Activated T-cell treated with anti-CD3 and anti-CD28 coated beads, Interleukin-2, amount 50 U/mL, for 4 hours (primary cell): ENCODE results near the gene SVIL. TPM values are rescaled to one million over a fixed set of nuclear protein-coding genes. Genes with fewer than 3 reads are reported as not detected.
"Not testable (repeated sequence)": the region's sequence is repeated elsewhere in the genome, so short reads cannot be mapped to it uniquely, and the experiment has no call there.

Experiments
- ATAC-seq, 2 donors: fragments of 200-7000 bp; cut with Tn5 transposase; one replicate each; pipeline ENCODE4 v1.10.0; 2021
- DNase-seq: peaks from one replicate; pipeline ENCODE4 v3.0.0-alpha.2; 2020
- H3K27me3 Mint-ChIP-seq: one replicate; pipeline ENCODE4 v1.8.0; 2021; ENCODE audit warnings: low read depth, mixed read lengths
- H3K36me3 Mint-ChIP-seq: one replicate; pipeline ENCODE4 v1.8.0; 2022; ENCODE audit warnings: mixed read lengths; ENCODE audit not compliant: insufficient read depth
- H3K4me1 Mint-ChIP-seq: one replicate; pipeline ENCODE4 v1.8.0; 2021; ENCODE audit warnings: low read depth, mixed read lengths
- H3K4me3 Mint-ChIP-seq: one replicate; pipeline ENCODE4 v1.8.0; 2021; ENCODE audit warnings: mild to moderate bottlenecking, moderate library complexity, mixed read lengths
- H3K9me3 Mint-ChIP-seq: one replicate; pipeline ENCODE4 v1.8.0; 2021; ENCODE audit warnings: mixed read lengths
- total RNA-seq, 3 donors: library from RNA; stranded (reverse); gene quantifications; one replicate each; pipeline ENCODE4 v1.2.1, GENCODE V29; 2021

The SVIL gene
- total RNA-seq, 3 donors from 2014 or later, result 6.4 to 11.1 (median 9.5) TPM

DNA sequence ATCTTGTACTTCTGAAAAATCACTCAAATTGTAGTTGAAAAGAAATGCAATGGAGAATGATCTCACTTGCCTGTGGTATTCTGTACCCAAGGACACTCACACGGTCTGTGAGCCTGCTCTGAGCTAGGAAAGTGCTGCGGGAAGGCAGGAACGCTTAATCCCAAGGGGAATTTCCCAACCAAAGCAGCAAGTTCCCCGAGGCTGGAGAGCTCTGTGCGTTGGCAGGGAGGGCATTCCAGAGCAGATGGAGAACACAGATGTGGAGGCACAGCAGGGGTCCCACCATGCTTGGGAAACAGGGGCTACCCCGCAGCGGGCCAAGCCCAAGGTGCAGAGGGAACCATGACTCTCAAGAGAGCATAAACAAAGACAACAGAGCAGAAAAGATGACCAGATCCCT is 13.6 kb downstream of the SVIL start:
- no peak overlapping the region for H3K4me3 Mint-ChIP-seq
- ATAC-seq (no peak), DNase-seq (no peak)
- H3K27me3 Mint-ChIP-seq, result no peaks in the 10 kb centered on the region
- H3K4me1 Mint-ChIP-seq, result peaks cover 7% of the 10 kb centered on the region
- H3K9me3 Mint-ChIP-seq, result no peaks in the 10 kb centered on the region
- no peaks in the 10 kb centered on the region for H3K36me3 Mint-ChIP-seq

- no peaks in the 10 kb centered on the region for H3K36me3 Mint-ChIP-seq
- no peak overlapping the region for H3K4me3 Mint-ChIP-seq
- DNase-seq, result no peak
Observed at GRCh38 chr10:29620112-29620690, 14.6 kb downstream of the SVIL start.

GRCh38 chr10:29619241-29619669 is 15.5 kb downstream of the SVIL start:
- H3K4me3 Mint-ChIP-seq, result no peak overlapping the region
- no peaks in the 10 kb centered on the region for H3K9me3 Mint-ChIP-seq
- DNase-seq, result no peak
- no peaks in the 10 kb centered on the region for H3K36me3 Mint-ChIP-seq
- H3K4me1 Mint-ChIP-seq, result peaks cover 7% of the 10 kb centered on the region
- H3K27me3 Mint-ChIP-seq, result no peaks in the 10 kb centered on the region
- no peak for ATAC-seq

More at GRCh38 chr10:29620112-29620690, 14.6 kb downstream of the SVIL start:
- peaks cover 7% of the 10 kb centered on the region for H3K4me1 Mint-ChIP-seq
- H3K27me3 Mint-ChIP-seq, result no peaks in the 10 kb centered on the region
- no peaks in the 10 kb centered on the region for H3K9me3 Mint-ChIP-seq
- no peak for ATAC-seq

GRCh38 chr10:29618341-29619171 is 16.2 kb downstream of the SVIL start:
- ATAC-seq (no peak), DNase-seq (no peak)
- H3K4me3 Mint-ChIP-seq, result no peak overlapping the region
- peaks cover 7% of the 10 kb centered on the region for H3K4me1 Mint-ChIP-seq
- H3K27me3 Mint-ChIP-seq, result no peaks in the 10 kb centered on the region
- no peaks in the 10 kb centered on the region for H3K9me3 Mint-ChIP-seq
- H3K36me3 Mint-ChIP-seq, result no peaks in the 10 kb centered on the region

DNA sequence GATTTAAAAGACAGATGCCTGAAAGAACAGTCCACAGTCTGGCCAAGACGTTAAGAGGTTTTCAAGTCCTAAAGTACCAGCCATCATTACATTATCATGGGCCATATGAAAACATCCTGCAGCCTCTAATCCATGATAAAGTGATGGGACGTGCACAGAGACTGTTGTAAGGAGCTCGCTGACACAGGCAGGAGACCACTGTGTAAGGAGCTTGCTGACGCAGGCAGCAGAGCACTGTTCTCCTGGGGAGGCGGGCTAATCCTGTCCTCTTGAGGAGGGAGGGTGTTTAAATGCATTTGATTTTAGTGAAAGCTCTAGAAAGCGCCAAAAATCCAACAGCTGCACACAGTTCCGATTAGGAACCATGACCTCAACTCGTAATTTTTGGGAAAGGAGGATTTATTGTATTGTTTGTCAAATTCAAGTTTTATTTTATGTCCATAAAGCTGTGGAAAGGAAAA is 16.9 kb downstream of the SVIL start:
- DNase-seq, result no peak
- H3K4me1 Mint-ChIP-seq, result peaks cover 7% of the 10 kb centered on the region
- H3K4me3 Mint-ChIP-seq, result no peak overlapping the region
- ATAC-seq, result no peak
- no peaks in the 10 kb centered on the region for H3K9me3 Mint-ChIP-seq
- H3K27me3 Mint-ChIP-seq, result no peaks in the 10 kb centered on the region
- no peaks in the 10 kb centered on the region for H3K36me3 Mint-ChIP-seq

- no peak for ATAC-seq
- Mint-ChIP-seq H3K36me3 (no peaks in the 10 kb centered on the region), H3K4me3 (no peak overlapping the region), H3K9me3 (no peaks in the 10 kb centered on the region), H3K27me3 (no peaks in the 10 kb centered on the region), H3K4me1 (peaks cover 4% of the 10 kb centered on the region)
- DNase-seq, result no peak
Observed at GRCh38 chr10:29616542-29616941, 18.2 kb downstream of the SVIL start.

DNA sequence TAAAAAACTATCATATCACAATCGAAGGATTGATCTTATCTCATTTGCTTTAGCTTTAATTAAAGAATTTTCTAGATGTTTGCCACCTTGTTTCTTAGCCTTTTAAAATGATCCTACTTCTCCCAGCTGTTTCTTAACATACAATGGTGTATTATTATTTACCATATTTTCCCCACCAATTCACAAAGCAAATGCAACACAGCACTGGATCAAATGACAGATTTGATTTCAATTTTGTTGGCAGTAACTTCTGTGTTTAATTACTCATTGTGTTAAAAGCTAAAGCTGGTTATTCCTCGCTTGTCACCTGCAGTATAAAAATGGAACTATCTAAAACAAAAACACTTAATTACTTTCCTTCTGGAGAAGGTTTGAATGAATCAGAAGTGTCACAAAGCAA is 19.6 kb downstream of the SVIL start:
- no peak for ATAC-seq
- no peak for DNase-seq
- Mint-ChIP-seq H3K4me3 (no peak overlapping the region), H3K27me3 (no peaks in the 10 kb centered on the region), H3K9me3 (no peaks in the 10 kb centered on the region), H3K36me3 (peaks cover 6% of the 10 kb centered on the region), H3K4me1 (peaks cover 4% of the 10 kb centered on the region)

DNA sequence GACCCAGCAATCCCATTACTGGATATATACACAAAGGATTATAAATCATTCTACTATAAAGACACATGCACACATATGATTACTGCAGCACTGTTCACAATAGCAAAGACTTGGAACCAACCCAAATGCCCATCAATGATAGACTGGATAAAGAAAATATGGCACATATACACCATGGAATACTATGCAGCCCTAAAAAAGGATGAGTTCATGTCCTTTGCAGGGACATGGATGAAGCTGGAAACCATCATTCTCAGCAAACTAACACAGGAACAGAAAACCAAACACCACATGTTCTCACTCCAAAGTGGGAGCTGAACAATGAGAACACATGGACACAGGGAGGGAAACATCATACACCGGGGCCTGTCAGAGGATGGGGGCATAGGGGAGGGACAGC is 20.5 kb downstream of the SVIL start:
- H3K4me1 Mint-ChIP-seq, H3K9me3 Mint-ChIP-seq, DNase-seq: not testable (repeated sequence)

GRCh38 chr10:29613791-29614190 is 21.0 kb downstream of the SVIL start:
- no peak for ATAC-seq
- DNase-seq, result no peak
- H3K36me3 Mint-ChIP-seq, result peaks cover 9% of the 10 kb centered on the region
- H3K4me3 Mint-ChIP-seq, result no peak overlapping the region
- H3K4me1 Mint-ChIP-seq, result peaks cover under 1% of the 10 kb centered on the region
- no peaks in the 10 kb centered on the region for H3K27me3 Mint-ChIP-seq
- no peaks in the 10 kb centered on the region for H3K9me3 Mint-ChIP-seq

More for the DNA sequence above, 20.5 kb downstream of the SVIL start:
- not testable (repeated sequence) for H3K36me3 Mint-ChIP-seq, H3K4me3 Mint-ChIP-seq, ATAC-seq, H3K27me3 Mint-ChIP-seq

DNA sequence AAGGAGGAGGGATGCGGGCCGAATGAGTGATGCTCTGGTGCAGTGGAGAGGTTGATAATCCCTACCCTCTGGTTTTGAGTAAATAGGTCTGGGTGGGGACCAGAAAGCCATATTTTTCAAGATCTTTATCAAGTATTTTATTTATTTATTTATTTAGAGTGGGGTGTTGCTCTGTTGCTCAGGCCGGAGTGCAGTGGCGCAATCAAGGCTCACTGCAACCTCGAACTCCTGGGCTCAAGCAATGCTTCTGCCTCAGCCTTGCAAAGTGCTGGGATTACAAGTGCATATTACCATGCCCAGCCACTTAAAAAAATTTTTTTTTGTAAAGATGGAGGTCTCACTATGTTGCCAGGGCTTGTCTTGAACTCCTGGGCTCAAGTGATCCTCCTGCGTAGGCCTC is 21.6 kb downstream of the SVIL start:
- Mint-ChIP-seq H3K9me3 (no peaks in the 10 kb centered on the region), H3K4me3 (no peak overlapping the region), H3K36me3 (peaks cover 9% of the 10 kb centered on the region), H3K4me1 (no peaks in the 10 kb centered on the region), H3K27me3 (no peaks in the 10 kb centered on the region)
- ATAC-seq, result no peak
- DNase-seq, result no peak

- H3K9me3 Mint-ChIP-seq, result no peaks in the 10 kb centered on the region
- peaks cover 10% of the 10 kb centered on the region for H3K36me3 Mint-ChIP-seq
- no peak overlapping the region for H3K4me3 Mint-ChIP-seq
- ATAC-seq (no peak), DNase-seq (no peak)
- no peaks in the 10 kb centered on the region for H3K4me1 Mint-ChIP-seq
- no peaks in the 10 kb centered on the region for H3K27me3 Mint-ChIP-seq
Observed at GRCh38 chr10:29612657-29613056, 22.1 kb downstream of the SVIL start.

- DNase-seq (no peak), ATAC-seq (no peak)
- no peak overlapping the region for H3K4me3 Mint-ChIP-seq
- H3K4me1 Mint-ChIP-seq, result no peaks in the 10 kb centered on the region
- H3K36me3 Mint-ChIP-seq, result peaks cover 12% of the 10 kb centered on the region
- H3K27me3 Mint-ChIP-seq, result no peaks in the 10 kb centered on the region
- no peaks in the 10 kb centered on the region for H3K9me3 Mint-ChIP-seq
Observed at GRCh38 chr10:29611781-29612381, 22.9 kb downstream of the SVIL start.

DNA sequence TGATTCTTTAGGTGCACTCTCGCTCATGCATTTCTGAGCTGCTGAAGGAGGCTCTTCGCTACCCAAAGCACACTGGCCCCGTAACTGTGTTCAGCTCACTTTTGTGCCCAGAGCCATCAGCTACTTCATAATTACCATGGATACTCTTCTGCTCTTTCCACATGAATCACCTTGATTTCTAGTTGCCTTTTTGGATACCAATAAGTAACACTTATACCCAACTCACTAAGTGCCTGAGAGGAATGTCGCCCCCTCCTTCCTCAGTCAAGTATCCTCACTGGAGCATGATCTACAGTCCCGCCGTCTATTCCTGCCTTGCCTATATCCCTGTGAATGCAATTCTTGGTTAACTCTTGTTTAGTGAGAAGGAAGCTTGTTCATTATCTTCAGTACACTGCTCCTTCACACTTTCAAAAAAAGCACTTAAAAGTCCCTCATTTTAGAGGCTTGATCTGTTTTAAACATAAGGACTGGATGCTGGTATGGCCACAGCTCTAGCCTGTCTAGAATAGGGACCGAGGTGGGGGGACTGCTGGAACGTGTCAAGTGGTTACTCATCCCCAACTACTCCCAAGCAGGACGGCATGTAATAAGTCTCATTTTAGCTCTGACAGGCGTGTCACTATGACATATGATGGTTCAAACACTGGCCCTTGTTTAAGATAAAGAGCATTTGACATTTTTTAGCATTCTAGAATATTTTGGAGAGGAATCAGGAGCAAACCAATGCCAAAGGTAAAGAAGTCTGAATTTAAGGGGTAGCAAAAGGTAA is 23.7 kb downstream of the SVIL start:
- Mint-ChIP-seq H3K27me3 (no peaks in the 10 kb centered on the region), H3K36me3 (peaks cover 12% of the 10 kb centered on the region), H3K9me3 (no peaks in the 10 kb centered on the region), H3K4me3 (no peak overlapping the region), H3K4me1 (no peaks in the 10 kb centered on the region)
- DNase-seq (no peak), ATAC-seq (no peak)

DNA sequence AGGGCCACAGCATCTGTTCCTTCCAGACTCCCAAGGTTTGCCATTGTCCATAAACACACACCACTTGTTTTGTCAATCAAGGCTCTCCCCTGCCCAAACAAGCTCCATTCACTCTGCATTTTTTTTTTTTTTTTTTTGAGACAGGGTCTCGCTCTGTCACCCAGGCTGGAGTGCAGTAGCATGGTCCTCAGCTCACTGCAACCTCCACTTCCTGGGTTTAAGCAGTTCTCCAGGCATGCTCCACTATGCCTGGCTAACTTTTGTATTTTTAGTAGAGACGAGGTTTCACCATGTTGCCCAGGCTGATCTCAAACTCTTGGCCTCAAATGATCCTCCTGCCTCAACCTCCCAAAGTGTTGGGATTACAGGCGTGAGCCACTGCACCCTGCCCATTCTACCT is 24.4 kb downstream of the SVIL start:
- not testable (repeated sequence) for DNase-seq, H3K4me3 Mint-ChIP-seq, H3K4me1 Mint-ChIP-seq, H3K9me3 Mint-ChIP-seq, ATAC-seq, H3K27me3 Mint-ChIP-seq
- H3K36me3 Mint-ChIP-seq, result peaks cover 12% of the 10 kb centered on the region
